DOHH2 (cell line): ENCODE measurements around the gene ARL15.

Source experiments
- EZH2phosphoT487 ChIP-seq: fragments of 200-600 bp; sonication (generic); IDR thresholded peaks from 2 replicates; pipeline ENCODE4 v1.6.1; 2017; ENCODE audit warnings: borderline replicate concordance, mild to moderate bottlenecking, antibody characterized with exemption, low read length, moderate library complexity, mixed read lengths
- TF ChIP-seq, protein P1 (sequence below): fragments of 200-600 bp; sonication (generic); IDR thresholded peaks from one replicate; pipeline ENCODE4 v1.5.1; 2014; ENCODE audit warnings: antibody characterized with exemption, mild to moderate bottlenecking, low read depth, low read length; ENCODE audit not compliant: poor library complexity, severe bottlenecking

DNA sequence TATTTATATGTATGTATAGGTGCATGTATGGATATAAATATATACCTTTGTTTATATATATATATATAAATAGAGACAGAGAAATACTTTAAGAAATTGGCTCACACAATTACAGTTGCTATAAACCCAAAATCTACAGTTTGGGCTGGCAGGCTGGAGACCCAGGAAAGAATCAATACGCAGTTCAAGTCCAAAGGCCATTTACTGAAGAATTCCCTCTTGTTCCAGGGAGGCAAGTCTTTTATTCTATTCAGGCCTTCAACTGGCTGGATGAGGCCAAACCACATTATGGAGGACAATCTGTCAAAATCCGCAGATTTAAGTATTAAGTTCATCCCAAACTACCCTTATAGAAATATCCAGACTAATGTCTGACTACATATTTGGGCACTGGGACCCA, 144.7 kb downstream of the ARL15 start:
- TF ChIP-seq, protein P1, sequence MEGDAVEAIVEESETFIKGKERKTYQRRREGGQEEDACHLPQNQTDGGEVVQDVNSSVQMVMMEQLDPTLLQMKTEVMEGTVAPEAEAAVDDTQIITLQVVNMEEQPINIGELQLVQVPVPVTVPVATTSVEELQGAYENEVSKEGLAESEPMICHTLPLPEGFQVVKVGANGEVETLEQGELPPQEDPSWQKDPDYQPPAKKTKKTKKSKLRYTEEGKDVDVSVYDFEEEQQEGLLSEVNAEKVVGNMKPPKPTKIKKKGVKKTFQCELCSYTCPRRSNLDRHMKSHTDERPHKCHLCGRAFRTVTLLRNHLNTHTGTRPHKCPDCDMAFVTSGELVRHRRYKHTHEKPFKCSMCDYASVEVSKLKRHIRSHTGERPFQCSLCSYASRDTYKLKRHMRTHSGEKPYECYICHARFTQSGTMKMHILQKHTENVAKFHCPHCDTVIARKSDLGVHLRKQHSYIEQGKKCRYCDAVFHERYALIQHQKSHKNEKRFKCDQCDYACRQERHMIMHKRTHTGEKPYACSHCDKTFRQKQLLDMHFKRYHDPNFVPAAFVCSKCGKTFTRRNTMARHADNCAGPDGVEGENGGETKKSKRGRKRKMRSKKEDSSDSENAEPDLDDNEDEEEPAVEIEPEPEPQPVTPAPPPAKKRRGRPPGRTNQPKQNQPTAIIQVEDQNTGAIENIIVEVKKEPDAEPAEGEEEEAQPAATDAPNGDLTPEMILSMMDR, result no peak
- no peak for TF ChIP-seq EZH2phosphoT487
